Psoas muscle (tissue), 8 donors: ENCODE results near the gene KLRK1. TPM values are rescaled to one million over a fixed set of nuclear protein-coding genes. Genes with fewer than 3 reads are reported as not detected.
"Not testable (repeated sequence)": the region's sequence is repeated elsewhere in the genome, so short reads cannot be mapped to it uniquely, and the experiment has no call there.

ENCODE experiments used
- ATAC-seq, 4 donors: fragments of 200-7000 bp; cut with Tn5 transposase; one replicate each; pipeline ENCODE4 v1.9.1; 2020; ENCODE audit warnings: moderate library complexity in 3 of 4, mild to moderate bottlenecking in 2 of 4
- DNase-seq, 2 donors: peaks; one replicate each; pipeline ENCODE4 v3.0.0-alpha.2; 2020
- H3K27ac ChIP-seq: fragments of 200-600 bp; one replicate; pipeline ENCODE4 v1.8.0; 2022
- H3K27me3 ChIP-seq, 3 donors: fragments of 200-600 bp in 1 of 3; one replicate each; pipeline versions ENCODE4 v1.6.1 to v1.8.0; 2013 to 2022; ENCODE audit warnings: low read length in 2 of 3, mild to moderate bottlenecking in 2 of 3, moderate library complexity in 1 of 3; ENCODE audit not compliant: insufficient read depth in 3 of 3
- H3K36me3 ChIP-seq, 2 donors: fragments of 200-600 bp in 1 of 2; one replicate each; pipeline versions ENCODE4 v1.6.1 to v1.8.0; 2013 to 2022; ENCODE audit warnings: low read depth in 1 of 2, mild to moderate bottlenecking in 1 of 2, moderate library complexity in 1 of 2; ENCODE audit not compliant: insufficient read depth in 1 of 2
- H3K4me1 ChIP-seq: fragments of 200-600 bp; one replicate; pipeline ENCODE4 v1.8.0; 2022
- H3K4me3 ChIP-seq: fragments of 200-600 bp; one replicate; pipeline ENCODE4 v1.8.0; 2022; ENCODE audit warnings: mild to moderate bottlenecking
- H3K9me3 ChIP-seq: fragments of 200-600 bp; one replicate; pipeline ENCODE4 v1.8.0; 2022
- CTCF ChIP-seq: fragments of 200-600 bp; IDR thresholded peaks from one replicate; pipeline ENCODE4 v1.8.0; 2022; ENCODE audit warnings: antibody characterized with exemption
- WGBS, 3 donors: extraction: QIAGEN DNeasy Blood & Tissue Kit; methylation state at CpG; one replicate each; pipeline versions ENCODE4 v1.1.6 to v1.1.7; 2013; 5-methylcytosine and 5-hydroxymethylcytosine counted together
- intact Hi-C, 2 donors: fragments of 100-400 bp; cut with DNase I; formaldehyde crosslinking; loops; one replicate each; pipeline versions ENCODE4 v1.11.0 to v1.14.2; 2022
- polyA plus RNA-seq, 3 donors: library from polyadenylated mRNA; stranded (reverse); fragments of 200-250 nt; gene quantifications; one replicate each; pipeline ENCODE4 v1.2.3, GENCODE V29; 2013
- total RNA-seq, 4 donors: library from RNA; stranded (reverse); fragmentation: NEBNext Ultra II Directional in 2 of 4; extraction: Animal tissue kit (Norgen Biotek cat#: 25700) in 2 of 4; gene quantifications; one replicate each; pipeline versions ENCODE4 v1.2.1 to v1.2.4, GENCODE V29; 2021 to 2023
- donor health status: healthy with polysubstance abuse.
- donor health status: DM: no; HTN: no; CAD: no; lungs with moderate emphysema.
- donor health status: Bipolar disorder and iron deficiency.
- donor health status: healthy.
- donor health status: DM: yes; HTN: yes; CAD: no.
- donor health status: DM: no; HTN: no; CAD: no.
- donor health status: DM: no; HTN: no; CAD: no.
- donor health status: DM: yes; HTN: yes; CAD: no.

KLRK1 gene
- total and polyA plus RNA-seq, 7 donors = 0.09 to 0.55 (median 0.31) TPM; not detected in 1

- TF ChIP-seq CTCF = no peak
- 91 to 95% (median 92%) methylated on average over 3 of the region's 3 CpGs for WGBS, 3 donors
- H3K36me3 ChIP-seq = no peaks in the 10 kb centered on the region
- H3K4me1 ChIP-seq = no peaks in the 10 kb centered on the region
- H3K27me3 ChIP-seq = no peaks in the 10 kb centered on the region
- ATAC-seq (no peak), DNase-seq (no peak)
- no peak overlapping the region for H3K27ac ChIP-seq
- no peaks in the 10 kb centered on the region for H3K9me3 ChIP-seq
- intact Hi-C loops = no loop called here
- no peak overlapping the region for H3K4me3 ChIP-seq
Observed at GRCh38 chr12:10374624-10375018, 15.2 kb downstream of the KLRK1 start.

DNA sequence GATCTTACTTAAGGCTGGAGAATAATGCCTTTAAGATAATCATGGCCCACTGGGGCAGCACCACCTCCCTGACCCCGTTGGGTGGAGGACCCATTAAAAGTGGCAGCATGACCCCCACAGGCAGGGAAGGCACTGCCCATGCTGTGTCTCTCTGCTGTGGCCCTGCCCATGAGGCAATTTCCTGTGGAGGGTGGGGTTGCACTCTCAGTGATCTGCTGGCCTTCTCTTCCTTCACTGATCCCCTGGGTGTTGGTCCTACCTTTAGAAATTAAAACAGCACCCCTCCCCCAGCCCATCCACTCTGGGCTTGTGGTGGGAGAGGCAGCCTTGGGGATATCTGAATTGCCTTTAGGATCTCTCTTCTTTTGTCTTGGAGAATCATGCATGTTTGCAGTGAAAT, 17.3 kb downstream of the KLRK1 start:
- Histone ChIP-seq H3K4me1 (no peaks in the 10 kb centered on the region), H3K9me3 (no peaks in the 10 kb centered on the region), H3K27ac (no peak overlapping the region), H3K36me3 (no peaks in the 10 kb centered on the region), H3K4me3 (no peak overlapping the region), H3K27me3 (no peaks in the 10 kb centered on the region)
- TF ChIP-seq CTCF = no peak
- WGBS, 3 donors = 29 to 36% (median 31%) methylated on average over 1 of the region's 1 CpG
- intact Hi-C loops = no loop called here
- DNase-seq = no peak
- no peak for ATAC-seq

- intact Hi-C loops, H3K9me3 ChIP-seq, DNase-seq, H3K27me3 ChIP-seq, H3K4me3 ChIP-seq, H3K4me1 ChIP-seq, H3K27ac ChIP-seq, H3K36me3 ChIP-seq, ATAC-seq: not testable (repeated sequence)
- WGBS, 3 donors = 61 to 64% (median 61%) methylated on average over 6 of the region's 6 CpGs
Observed at GRCh38 chr12:10371893-10372535, 17.8 kb downstream of the KLRK1 start.

GRCh38 chr12:10369557-10370415, 20.1 kb downstream of the KLRK1 start:
- ATAC-seq = no peak
- intact Hi-C loops = loop anchor here in 1 of 2 donors (10.0 kb wide), 2 partner anchors 145 to 1675 kb away; partner anchors contain the start of gene RIMKLB
- no peak for DNase-seq
- Histone ChIP-seq H3K27me3 (no peaks in the 10 kb centered on the region), H3K4me1 (peaks cover 9% of the 10 kb centered on the region), H3K27ac (peak overlapping the region; percentile 10), H3K36me3 (no peaks in the 10 kb centered on the region), H3K4me3 (no peak overlapping the region), H3K9me3 (no peaks in the 10 kb centered on the region)
- WGBS, 3 donors = 91 to 94% (median 92%) methylated on average over 8 of the region's 8 CpGs
- no peak for TF ChIP-seq CTCF
